PC-3 (cell line): Measurements from ENCODE around the gene ABCD4. TPM values are rescaled to one million over a fixed set of nuclear protein-coding genes. Genes with fewer than 3 reads are reported as not detected.

Experiments used
- ATAC-seq: fragments of 200-7000 bp; cut with Tn5 transposase; 2 replicates; pipeline ENCODE4 v1.9.1; 2020; ENCODE audit warnings: mild to moderate bottlenecking, moderate library complexity
- BruUV-seq: library from RNA; stranded (reverse); fragments of 400-500 nt; replicated peaks from 2 replicates; lab custom pipeline; 2021; lab: Mats Ljungman, UMichigan
- CTCF ChIA-PET: fragments of 300-600 bp; sonication (Branson Sonifier 250); formaldehyde crosslinking; loops from one replicate; lab custom pipeline; 2022; ENCODE audit warnings: antibody characterized with exemption; lab: Charles Lee
- POLR2A ChIA-PET: fragments of 300-600 bp; sonication (Branson Sonifier 250); formaldehyde crosslinking; loops from one replicate; lab custom pipeline; 2022; ENCODE audit warnings: antibody characterized with exemption; ENCODE audit not compliant: unreplicated experiment; lab: Charles Lee
- DNase-seq: peaks from one replicate; pipeline ENCODE4 v3.0.0-alpha.2; 2015
- H2AFZ ChIP-seq: fragments of 300-600 bp; sonication (generic); 2 replicates; pipeline ENCODE4 v1.6.0; 2016; ENCODE audit warnings: antibody characterized with exemption, low read length
- H3F3A ChIP-seq: fragments of 300-600 bp; sonication (generic); one replicate; pipeline ENCODE4 v1.6.0; 2017; ENCODE audit warnings: antibody characterized with exemption, low read length, control low read depth, mild to moderate bottlenecking; ENCODE audit not compliant: unreplicated experiment
- H3K27ac ChIP-seq: fragments of 300-600 bp; sonication (generic); 2 replicates; pipeline ENCODE4 v1.5.1; 2016; ENCODE audit warnings: mild to moderate bottlenecking, low read length
- H3K27me3 ChIP-seq: fragments of 300-600 bp; sonication (generic); 2 replicates; pipeline ENCODE4 v1.6.1; 2016; ENCODE audit warnings: low read length, mixed read lengths
- H3K36me3 ChIP-seq: fragments of 300-600 bp; sonication (generic); 2 replicates; pipeline ENCODE4 v1.6.1; 2016; ENCODE audit warnings: low read depth, mixed run types, low read length, mixed read lengths
- H3K4me1 ChIP-seq: fragments of 300-600 bp; sonication (generic); 2 replicates; pipeline ENCODE4 v1.5.1; 2016; ENCODE audit warnings: low read length; ENCODE audit not compliant: insufficient read depth
- H3K4me2 ChIP-seq: fragments of 300-600 bp; sonication (generic); 2 replicates; pipeline ENCODE4 v1.6.0; 2016; ENCODE audit warnings: low read length
- H3K4me3 ChIP-seq: fragments of 300-600 bp; sonication (generic); 2 replicates; pipeline ENCODE4 v1.5.1; 2016; ENCODE audit warnings: mild to moderate bottlenecking, low read length, mixed read lengths
- H3K79me2 ChIP-seq: fragments of 300-600 bp; sonication (generic); 2 replicates; pipeline ENCODE4 v1.6.1; 2017; ENCODE audit warnings: low read length, mixed read lengths
- H3K9ac ChIP-seq: fragments of 300-600 bp; sonication (generic); 2 replicates; pipeline ENCODE4 v1.6.0; 2016; ENCODE audit warnings: mild to moderate bottlenecking, low read length
- H3K9me2 ChIP-seq: fragments of 300-600 bp; sonication (generic); replicated peaks from 2 replicates; pipeline ENCODE4 v1.6.1; 2016; ENCODE audit warnings: mixed run types, low read length, mixed read lengths
- H3K9me3 ChIP-seq: fragments of 300-600 bp; sonication (generic); 2 replicates; pipeline ENCODE4 v1.6.1; 2016; ENCODE audit warnings: low read length, mixed read lengths
- H4K20me1 ChIP-seq: fragments of 300-600 bp; sonication (generic); 2 replicates; pipeline ENCODE4 v1.6.1; 2016; ENCODE audit warnings: low read length, mixed read lengths
- EZH2 ChIP-seq: fragments of 300-600 bp; sonication (generic); IDR thresholded peaks from one replicate; pipeline ENCODE4 v1.6.1; 2017; ENCODE audit warnings: antibody characterized with exemption, mild to moderate bottlenecking, low read length; ENCODE audit not compliant: unreplicated experiment
- EZH2phosphoT487 ChIP-seq: fragments of 300-600 bp; sonication (generic); IDR thresholded peaks from 2 replicates; pipeline ENCODE4 v1.6.1; 2018; ENCODE audit warnings: mild to moderate bottlenecking, antibody characterized with exemption, low read length, borderline replicate concordance
- intact Hi-C: fragments of 100-400 bp; cut with micrococcal nuclease; formaldehyde crosslinking; loops from 2 replicates; pipeline ENCODE4 v1.9.0; 2023
- total RNA-seq: library from RNA; depleted of rRNA; stranded (reverse); fragments of >200 nt; gene quantifications from 2 replicates; pipeline ENCODE4 v1.2.3, GENCODE V29; 2014
- TF ChIP-seq, protein P1 (sequence below): fragments of 300-600 bp; sonication (generic); conservative IDR thresholded peaks from 2 replicates; pipeline ENCODE4 v1.5.1; 2017; ENCODE audit warnings: antibody characterized with exemption, low read depth, mild to moderate bottlenecking, low read length

The ABCD4 gene
- total RNA-seq, 1 experiment from 2014 or later, result 27.1 TPM

DNA sequence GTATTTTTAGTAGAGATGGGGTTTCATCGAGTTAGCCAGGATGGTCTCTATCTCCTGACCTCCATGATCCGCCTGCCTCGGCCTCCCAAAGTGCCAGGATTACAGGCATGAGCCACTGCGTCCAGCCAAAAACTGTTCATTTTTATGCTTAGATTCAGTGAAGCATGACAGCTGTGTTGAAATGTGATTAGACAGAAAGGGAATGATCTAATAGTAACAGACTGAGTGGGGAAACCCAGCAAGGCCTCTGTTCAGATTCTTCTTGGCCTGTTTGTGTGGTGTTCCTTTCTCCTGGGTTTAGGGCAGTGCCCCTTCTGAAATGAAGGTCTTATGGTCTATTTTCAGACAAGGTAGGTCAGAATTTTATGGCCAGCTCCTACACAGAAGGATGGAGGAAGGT lies 11.8 kb upstream of the ABCD4 start:
- CTCF ChIA-PET, result no interaction called here
- H3K4me1 ChIP-seq, result no peaks in the 10 kb centered on the region
- no peaks in the 10 kb centered on the region for H3K36me3 ChIP-seq
- no peaks in the 10 kb centered on the region for H3K9me2 ChIP-seq
- no peaks in the 10 kb centered on the region for H3F3A ChIP-seq
- H3K79me2 ChIP-seq, result no peaks in the 10 kb centered on the region
- H3K27me3 ChIP-seq, result no peaks in the 10 kb centered on the region
- DNase-seq (no peak), ATAC-seq (no peak)
- no peaks in the 10 kb centered on the region for H3K9me3 ChIP-seq
- no peak overlapping the region for H3K4me2 ChIP-seq
- no peak overlapping the region for H3K27ac ChIP-seq
- H3K4me3 ChIP-seq, result no peak overlapping the region
- H2AFZ ChIP-seq, result no peak overlapping the region
- TF ChIP-seq EZH2phosphoT487, result no peak
- no peak for TF ChIP-seq EZH2
- TF ChIP-seq, protein P1, sequence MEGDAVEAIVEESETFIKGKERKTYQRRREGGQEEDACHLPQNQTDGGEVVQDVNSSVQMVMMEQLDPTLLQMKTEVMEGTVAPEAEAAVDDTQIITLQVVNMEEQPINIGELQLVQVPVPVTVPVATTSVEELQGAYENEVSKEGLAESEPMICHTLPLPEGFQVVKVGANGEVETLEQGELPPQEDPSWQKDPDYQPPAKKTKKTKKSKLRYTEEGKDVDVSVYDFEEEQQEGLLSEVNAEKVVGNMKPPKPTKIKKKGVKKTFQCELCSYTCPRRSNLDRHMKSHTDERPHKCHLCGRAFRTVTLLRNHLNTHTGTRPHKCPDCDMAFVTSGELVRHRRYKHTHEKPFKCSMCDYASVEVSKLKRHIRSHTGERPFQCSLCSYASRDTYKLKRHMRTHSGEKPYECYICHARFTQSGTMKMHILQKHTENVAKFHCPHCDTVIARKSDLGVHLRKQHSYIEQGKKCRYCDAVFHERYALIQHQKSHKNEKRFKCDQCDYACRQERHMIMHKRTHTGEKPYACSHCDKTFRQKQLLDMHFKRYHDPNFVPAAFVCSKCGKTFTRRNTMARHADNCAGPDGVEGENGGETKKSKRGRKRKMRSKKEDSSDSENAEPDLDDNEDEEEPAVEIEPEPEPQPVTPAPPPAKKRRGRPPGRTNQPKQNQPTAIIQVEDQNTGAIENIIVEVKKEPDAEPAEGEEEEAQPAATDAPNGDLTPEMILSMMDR, result no peak
- POLR2A ChIA-PET, result no interaction called here
- H3K9ac ChIP-seq, result no peak overlapping the region
- BruUV-seq, result no TSS peak
- no peaks in the 10 kb centered on the region for H4K20me1 ChIP-seq
- intact Hi-C loops, result no loop called here

- Histone ChIP-seq H2AFZ (no peak overlapping the region), H3K27me3 (no peaks in the 10 kb centered on the region), H3K27ac (no peak overlapping the region), H3K4me2 (no peak overlapping the region), H3K4me1 (no peaks in the 10 kb centered on the region), H4K20me1 (no peaks in the 10 kb centered on the region), H3K9ac (no peak overlapping the region), H3K9me3 (no peaks in the 10 kb centered on the region), H3K4me3 (no peak overlapping the region), H3K36me3 (no peaks in the 10 kb centered on the region), H3F3A (no peaks in the 10 kb centered on the region), H3K9me2 (no peaks in the 10 kb centered on the region), H3K79me2 (no peaks in the 10 kb centered on the region)
- no peak for ATAC-seq
- DNase-seq, result no peak
- ChIA-PET CTCF (no interaction called here), POLR2A (no interaction called here)
- BruUV-seq, result no TSS peak
- intact Hi-C loops, result no loop called here
- TF ChIP-seq EZH2, result no peak
- TF ChIP-seq, protein P1, result no peak
- TF ChIP-seq EZH2phosphoT487, result no peak
These were observed 10.9 kb upstream of the ABCD4 start for GRCh38 chr14:74313601-74314000.

DNA sequence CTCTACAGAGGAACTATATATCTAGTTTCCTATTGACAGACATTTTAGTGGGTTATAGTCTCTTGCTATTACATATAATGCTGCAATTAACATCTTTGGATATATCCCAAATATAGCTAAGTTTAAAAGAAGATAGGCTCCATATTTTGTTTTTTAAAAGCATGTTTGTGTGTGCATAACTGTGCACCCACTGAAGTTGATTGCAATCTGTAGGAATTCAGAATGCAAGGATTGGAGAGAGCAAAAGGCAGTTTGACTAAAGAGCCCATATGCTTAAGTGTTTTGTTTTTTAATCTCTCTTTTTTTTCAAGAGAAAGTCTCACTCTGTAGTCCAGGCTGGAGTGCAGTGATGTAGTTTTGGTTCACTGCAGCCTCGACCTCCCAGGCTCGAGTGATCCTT lies 9.4 kb upstream of the ABCD4 start:
- intact Hi-C loops, result no loop called here
- Histone ChIP-seq H3K9me2 (no peaks in the 10 kb centered on the region), H3K4me2 (no peak overlapping the region), H3K9me3 (no peaks in the 10 kb centered on the region), H3K27me3 (no peaks in the 10 kb centered on the region), H3K4me3 (no peak overlapping the region), H3K9ac (no peak overlapping the region), H3K4me1 (no peaks in the 10 kb centered on the region), H3K27ac (no peak overlapping the region), H4K20me1 (no peaks in the 10 kb centered on the region), H2AFZ (no peak overlapping the region), H3K36me3 (no peaks in the 10 kb centered on the region), H3F3A (no peaks in the 10 kb centered on the region), H3K79me2 (no peaks in the 10 kb centered on the region)
- BruUV-seq, result no TSS peak
- DNase-seq, result no peak
- CTCF ChIA-PET, result no interaction called here
- POLR2A ChIA-PET, result no interaction called here
- TF ChIP-seq, protein P1, result no peak
- TF ChIP-seq EZH2phosphoT487 (no peak), EZH2 (no peak)
- ATAC-seq, result no peak
